ENCODE results near the gene ACAD8. TPM values are rescaled to one million over a fixed set of nuclear protein-coding genes. Genes with fewer than 3 reads are reported as not detected.
"Not testable (repeated sequence)": the region's sequence is repeated elsewhere in the genome, so short reads cannot be mapped to it uniquely, and the experiment has no call there.

ACAD8 gene
- total RNA-seq, 1 donor = 15.2 TPM

GRCh38 chr11:134277183-134278001, 24.0 kb downstream of the ACAD8 start:
- TF ChIP-seq CTCF (IDR thresholded peaks at IDR 0.05; ENCODE audit: insufficient read depth, low read length) = no peak
- no peak for DNase-seq (ENCODE audit: low read depth)
- no peak overlapping the region for H3K4me3 ChIP-seq (ENCODE audit: low read depth, low read length)

GRCh38 chr11:134278356-134278755, 25.0 kb downstream of the ACAD8 start:
- DNase-seq (ENCODE audit: low read depth) = no peak
- H3K4me3 ChIP-seq (ENCODE audit: low read depth, low read length) = no peak overlapping the region
- TF ChIP-seq CTCF (IDR thresholded peaks at IDR 0.05; ENCODE audit: insufficient read depth, low read length) = no peak

GRCh38 chr11:134281635-134282034, 28.3 kb downstream of the ACAD8 start:
- DNase-seq (ENCODE audit: low read depth); H3K4me3 ChIP-seq (ENCODE audit: low read depth, low read length): not testable (repeated sequence)

DNA sequence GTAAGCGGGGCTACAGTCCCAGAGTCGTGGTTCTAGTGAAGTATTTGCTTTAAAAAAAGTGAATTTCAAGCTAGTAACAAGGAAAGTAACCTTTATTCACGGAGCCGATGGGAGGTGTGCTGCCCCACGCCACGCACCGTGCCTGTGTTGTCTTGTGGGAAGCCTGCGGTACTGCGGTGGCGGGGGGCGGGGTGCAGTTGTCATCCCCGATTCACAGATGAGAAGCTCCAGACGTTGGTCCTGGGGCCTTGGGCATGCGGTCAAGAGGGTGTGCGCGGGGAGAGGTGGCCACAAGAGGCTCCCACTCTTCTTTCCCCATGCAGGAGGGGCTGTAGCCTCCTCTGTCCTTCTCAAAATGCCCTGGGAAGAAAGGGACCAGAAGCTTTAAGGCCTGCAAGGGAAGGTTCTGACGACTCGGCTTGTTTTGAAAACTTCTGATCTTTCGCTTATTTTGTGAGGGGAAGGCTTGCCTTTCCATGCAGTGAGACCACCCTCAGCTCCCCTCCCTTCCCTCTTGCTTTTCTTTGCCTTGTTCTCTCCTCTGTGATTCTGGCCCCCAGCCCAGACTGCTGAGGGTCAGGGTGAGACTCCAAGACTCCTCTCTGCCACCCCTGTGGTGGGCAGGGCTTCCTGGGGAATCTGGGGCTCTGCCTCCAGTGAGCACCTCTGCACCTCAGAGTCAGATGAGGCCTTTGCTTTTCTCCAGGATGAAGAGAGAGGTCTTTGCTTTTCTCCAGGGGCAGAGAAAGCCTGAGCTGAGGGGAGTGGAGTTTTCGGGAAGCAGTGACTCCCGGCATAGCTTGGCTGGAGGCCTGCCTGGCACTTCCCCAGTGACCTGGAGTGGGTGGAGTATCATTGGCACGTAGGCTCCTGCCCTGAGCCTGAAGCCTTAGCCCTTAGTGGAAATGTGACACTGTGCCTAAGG, 29.0 kb downstream of the ACAD8 start:
- DNase-seq (ENCODE audit: low read depth) = no peak
- no peak for TF ChIP-seq CTCF (IDR thresholded peaks at IDR 0.05; ENCODE audit: insufficient read depth, low read length)
- no peak overlapping the region for H3K4me3 ChIP-seq (ENCODE audit: low read depth, low read length)

DNA sequence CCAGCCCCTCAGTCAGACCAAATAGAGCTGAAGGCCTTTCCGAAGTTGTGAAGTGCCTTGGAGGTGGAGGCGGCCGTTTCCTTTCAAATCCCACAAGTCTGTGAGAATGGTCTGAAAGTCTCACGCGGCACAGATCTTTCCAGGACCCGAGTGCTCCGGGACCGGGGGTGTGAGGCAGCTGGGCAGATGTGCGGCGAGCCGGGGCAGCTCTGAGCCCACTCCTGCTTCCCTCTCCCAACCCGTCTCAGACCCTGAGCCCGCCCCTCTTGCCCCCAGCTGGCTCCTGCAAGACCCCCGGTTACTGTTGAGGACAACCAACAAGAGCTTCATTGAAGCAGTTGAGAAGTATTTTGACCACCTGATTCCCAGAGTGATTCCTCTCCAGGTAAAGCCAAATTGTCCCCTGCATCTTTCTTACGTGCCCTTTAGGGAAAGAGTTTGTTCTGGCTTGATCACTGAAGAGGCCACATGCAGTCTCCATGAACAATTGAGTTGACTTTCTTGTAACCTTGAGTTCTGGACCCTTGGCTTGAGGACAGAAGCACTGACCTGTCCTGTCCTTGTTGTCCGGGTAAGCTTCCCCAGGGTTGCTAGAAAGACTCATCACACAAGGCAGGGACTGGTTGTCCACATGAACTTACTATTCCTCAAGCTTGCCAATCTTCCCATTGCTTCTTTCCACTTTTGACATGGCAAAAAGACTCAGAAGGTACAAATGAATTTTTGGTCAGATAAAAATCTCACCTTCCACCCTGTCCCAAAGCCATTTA, 30.3 kb downstream of the ACAD8 start:
- DNase-seq (ENCODE audit: low read depth) = no peak
- no peak for TF ChIP-seq CTCF (IDR thresholded peaks at IDR 0.05; ENCODE audit: insufficient read depth, low read length)
- no peak overlapping the region for H3K4me3 ChIP-seq (ENCODE audit: low read depth, low read length)

GRCh38 chr11:134284349-134284748, 31.0 kb downstream of the ACAD8 start:
- not testable (repeated sequence) for DNase-seq (ENCODE audit: low read depth)

GRCh38 chr11:134287561-134287960, 34.2 kb downstream of the ACAD8 start:
- no peak overlapping the region for H3K4me3 ChIP-seq (ENCODE audit: low read depth, low read length)
- no peak for DNase-seq (ENCODE audit: low read depth)

More at GRCh38 chr11:134284349-134284748, 31.0 kb downstream of the ACAD8 start:
- not testable (repeated sequence) for H3K4me3 ChIP-seq (ENCODE audit: low read depth, low read length)

More at GRCh38 chr11:134287561-134287960, 34.2 kb downstream of the ACAD8 start:
- no peak for TF ChIP-seq CTCF (IDR thresholded peaks at IDR 0.05; ENCODE audit: insufficient read depth, low read length)
